Stimulated activated CD8-positive, alpha-beta memory T cell treated with anti-CD3 and anti-CD28 coated beads, Interleukin-15, amount 100 ng/mL, for 1 hour (primary cell): ENCODE measurements around the gene SYT15B.
"Not testable (repeated sequence)": the region's sequence is repeated elsewhere in the genome, so short reads cannot be mapped to it uniquely, and the experiment has no call there.

Source experiments
- DNase-seq: peaks from one replicate; pipeline ENCODE4 v3.0.0-alpha.2; 2020; ENCODE audit warnings: low read depth

The SYT15B gene

GRCh38 chr10:47725740-47726139 lies 37.7 kb downstream of the SYT15B start:
- DNase-seq = not testable (repeated sequence)

- not testable (repeated sequence) for DNase-seq
Measured at GRCh38 chr10:47725047-47725446, 38.3 kb downstream of the SYT15B start.

GRCh38 chr10:47724119-47724518 lies 39.3 kb downstream of the SYT15B start:
- DNase-seq = not testable (repeated sequence)

- not testable (repeated sequence) for DNase-seq
Measured at GRCh38 chr10:47723362-47723761, 40.0 kb downstream of the SYT15B start.

GRCh38 chr10:47717011-47717769 lies 46.2 kb downstream of the SYT15B start:
- not testable (repeated sequence) for DNase-seq
